PFSK-1 (cell line): Measurements from ENCODE around the gene LTB4R2.

Experiments used
- POLR2AphosphoS5 ChIP-seq: IDR thresholded peaks from 2 replicates; pipeline ENCODE4 v1.6.1; 2012; ENCODE audit warnings: low read depth, mild to moderate bottlenecking, control low read depth, low read length, moderate library complexity
- REST ChIP-seq, 2 experiments: IDR thresholded peaks; 2 replicates each; pipeline versions ENCODE4 v1.6.1 to v1.8.0; 2011 to 2012; ENCODE audit warnings: low read depth in 2 of 2, low read length in 2 of 2, control low read depth in 1 of 2, inconsistent platforms in 1 of 2, mild to moderate bottlenecking in 1 of 2, moderate library complexity in 1 of 2; ENCODE audit not compliant: insufficient read depth in 1 of 2
- SIN3A ChIP-seq: IDR thresholded peaks from 2 replicates; pipeline ENCODE4 v1.6.1; 2012; ENCODE audit warnings: mild to moderate bottlenecking, low read length, moderate library complexity, borderline replicate concordance; ENCODE audit not compliant: insufficient read depth
- TAF1 ChIP-seq: IDR thresholded peaks from 2 replicates; pipeline ENCODE4 v1.6.1; 2012; ENCODE audit warnings: low read length, control low read depth, borderline replicate concordance; ENCODE audit not compliant: insufficient read depth

- TF ChIP-seq POLR2AphosphoS5: no peak
- no peak for TF ChIP-seq REST (IDR thresholded peaks at IDR 0.05; ENCODE audit: insufficient read depth in 1 of 2, low read depth in 2 of 2, low read length in 2 of 2)
- TF ChIP-seq SIN3A: no peak
- TF ChIP-seq TAF1: no peak
Observed at GRCh38 chr14:24337824-24338175, 27.9 kb downstream of the LTB4R2 start.
